Measurements from ENCODE around the gene GATA6.

GRCh38 chr18:22197668-22198067 is 28.3 kb downstream of the GATA6 start:
- TF ChIP-seq CTCF (IDR thresholded peaks at IDR 0.05 in 2 of 3, conservative IDR thresholded peaks at IDR 0.05 in 1 of 3; ENCODE audit: control insufficient read depth in 2 of 3, extremely low read depth in 1 of 3, insufficient read depth in 1 of 3, low read depth in 3 of 3, low read length in 3 of 3): no peak
- TF ChIP-seq MAX (IDR thresholded peaks at IDR 0.05; ENCODE audit: low read depth, low read length): no peak
- no peak for TF ChIP-seq POLR2A (IDR thresholded peaks at IDR 0.05; ENCODE audit: low read depth, low read length)
- no peak for TF ChIP-seq POLR2AphosphoS5 (IDR thresholded peaks at IDR 0.05; ENCODE audit: low read length)
- TF ChIP-seq CHD1 (IDR thresholded peaks at IDR 0.05; ENCODE audit: low read depth, low read length): no peak
- TF ChIP-seq SRF (IDR thresholded peaks at IDR 0.05; ENCODE audit: low read depth in 2 of 2, low read length in 2 of 2): no peak
- TF ChIP-seq STAT1 (conservative IDR thresholded peaks at IDR 0.05): no peak
- no peak for TF ChIP-seq JUNB (IDR thresholded peaks at IDR 0.05)

Measured in GM12878 (cell line).